ENCODE data around the gene BANF2. TPM values are rescaled to one million over a fixed set of nuclear protein-coding genes. Genes with fewer than 3 reads are reported as not detected.

BANF2 gene
- total and polyA plus RNA-seq, 2 of the 13 experiments (the other 11 are each of a cell fraction or from before 2014, with no cell fraction given) = 0.35 TPM; not detected in 1

DNA sequence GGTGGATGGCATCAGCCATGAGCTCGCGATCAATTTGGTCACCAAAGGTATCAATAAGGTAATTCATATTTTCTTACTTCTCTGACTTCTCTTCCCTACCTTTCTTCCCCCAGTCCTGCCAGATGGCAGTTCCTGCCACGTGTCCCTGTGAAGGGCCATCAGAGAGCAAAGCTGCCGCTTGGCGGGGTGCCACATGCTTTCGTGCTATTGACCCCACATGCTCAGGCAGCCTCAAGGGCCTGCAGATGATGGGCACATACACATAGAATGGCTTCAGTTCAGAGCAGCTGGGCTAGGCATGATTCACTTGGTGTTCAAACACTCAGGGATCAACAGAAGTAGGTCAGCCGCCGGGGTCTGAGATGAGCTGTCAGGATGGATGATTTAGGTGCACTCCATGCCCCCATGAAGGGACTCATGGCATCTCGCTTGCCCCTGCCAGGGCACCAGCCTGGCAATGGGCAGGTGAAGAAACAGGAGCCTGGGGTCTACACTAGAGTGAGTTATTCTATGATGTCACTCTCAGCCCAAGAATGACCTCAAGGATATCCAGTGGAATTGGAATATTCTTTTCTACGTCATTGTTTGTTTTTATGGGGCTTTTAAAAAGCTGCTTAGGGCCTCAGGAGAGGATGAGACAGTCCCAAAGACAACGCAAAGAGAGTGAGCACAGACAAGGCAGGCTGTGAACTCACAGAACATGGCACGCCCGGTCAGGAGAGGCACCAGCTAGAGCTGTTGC lies 25.5 kb downstream of the BANF2 start (continued):
- TF ChIP-seq KAT8 (CRISPR knock-in tag; IDR thresholded peaks at IDR 0.05) = no peak
- TF ChIP-seq, protein P1, sequence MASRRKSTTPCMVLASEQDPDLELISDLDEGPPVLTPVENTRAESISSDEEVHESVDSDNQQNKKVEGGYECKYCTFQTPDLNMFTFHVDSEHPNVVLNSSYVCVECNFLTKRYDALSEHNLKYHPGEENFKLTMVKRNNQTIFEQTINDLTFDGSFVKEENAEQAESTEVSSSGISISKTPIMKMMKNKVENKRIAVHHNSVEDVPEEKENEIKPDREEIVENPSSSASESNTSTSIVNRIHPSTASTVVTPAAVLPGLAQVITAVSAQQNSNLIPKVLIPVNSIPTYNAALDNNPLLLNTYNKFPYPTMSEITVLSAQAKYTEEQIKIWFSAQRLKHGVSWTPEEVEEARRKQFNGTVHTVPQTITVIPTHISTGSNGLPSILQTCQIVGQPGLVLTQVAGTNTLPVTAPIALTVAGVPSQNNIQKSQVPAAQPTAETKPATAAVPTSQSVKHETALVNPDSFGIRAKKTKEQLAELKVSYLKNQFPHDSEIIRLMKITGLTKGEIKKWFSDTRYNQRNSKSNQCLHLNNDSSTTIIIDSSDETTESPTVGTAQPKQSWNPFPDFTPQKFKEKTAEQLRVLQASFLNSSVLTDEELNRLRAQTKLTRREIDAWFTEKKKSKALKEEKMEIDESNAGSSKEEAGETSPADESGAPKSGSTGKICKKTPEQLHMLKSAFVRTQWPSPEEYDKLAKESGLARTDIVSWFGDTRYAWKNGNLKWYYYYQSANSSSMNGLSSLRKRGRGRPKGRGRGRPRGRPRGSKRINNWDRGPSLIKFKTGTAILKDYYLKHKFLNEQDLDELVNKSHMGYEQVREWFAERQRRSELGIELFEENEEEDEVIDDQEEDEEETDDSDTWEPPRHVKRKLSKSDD (CRISPR knock-in tag; IDR thresholded peaks at IDR 0.05; ENCODE audit: low read depth) = no peak
- TF ChIP-seq ELF3 (CRISPR knock-in tag; IDR thresholded peaks at IDR 0.05) = no peak
- TF ChIP-seq ZNF180 (CRISPR knock-in tag; IDR thresholded peaks at IDR 0.05; ENCODE audit: borderline replicate concordance, low read depth) = no peak
- TF ChIP-seq RBAK (CRISPR knock-in tag; IDR thresholded peaks at IDR 0.05) = no peak
- no peak for TF ChIP-seq ZNF251 (CRISPR knock-in tag; IDR thresholded peaks at IDR 0.05)
- TF ChIP-seq, protein P2, sequence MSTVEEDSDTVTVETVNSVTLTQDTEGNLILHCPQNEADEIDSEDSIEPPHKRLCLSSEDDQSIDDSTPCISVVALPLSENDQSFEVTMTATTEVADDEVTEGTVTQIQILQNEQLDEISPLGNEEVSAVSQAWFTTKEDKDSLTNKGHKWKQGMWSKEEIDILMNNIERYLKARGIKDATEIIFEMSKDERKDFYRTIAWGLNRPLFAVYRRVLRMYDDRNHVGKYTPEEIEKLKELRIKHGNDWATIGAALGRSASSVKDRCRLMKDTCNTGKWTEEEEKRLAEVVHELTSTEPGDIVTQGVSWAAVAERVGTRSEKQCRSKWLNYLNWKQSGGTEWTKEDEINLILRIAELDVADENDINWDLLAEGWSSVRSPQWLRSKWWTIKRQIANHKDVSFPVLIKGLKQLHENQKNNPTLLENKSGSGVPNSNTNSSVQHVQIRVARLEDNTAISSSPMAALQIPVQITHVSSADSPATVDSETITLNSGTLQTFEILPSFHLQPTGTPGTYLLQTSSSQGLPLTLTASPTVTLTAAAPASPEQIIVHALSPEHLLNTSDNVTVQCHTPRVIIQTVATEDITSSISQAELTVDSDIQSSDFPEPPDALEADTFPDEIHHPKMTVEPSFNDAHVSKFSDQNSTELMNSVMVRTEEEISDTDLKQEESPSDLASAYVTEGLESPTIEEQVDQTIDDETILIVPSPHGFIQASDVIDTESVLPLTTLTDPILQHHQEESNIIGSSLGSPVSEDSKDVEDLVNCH (CRISPR knock-in tag; IDR thresholded peaks at IDR 0.05) = no peak
- no peak for TF ChIP-seq ZNF562 (CRISPR knock-in tag; IDR thresholded peaks at IDR 0.05; ENCODE audit: borderline replicate concordance)
- no peak for TF ChIP-seq ZNF777 (CRISPR knock-in tag; IDR thresholded peaks at IDR 0.05)
- TF ChIP-seq TIGD3 (CRISPR knock-in tag; IDR thresholded peaks at IDR 0.05; ENCODE audit: borderline replicate concordance) = no peak
- no peak for TF ChIP-seq TRIM22 (IDR thresholded peaks at IDR 0.05)
- no peak for TF ChIP-seq CBX2 (IDR thresholded peaks at IDR 0.05; ENCODE audit: low read depth, low read length)
- no peak for TF ChIP-seq CBX2 (CRISPR knock-in tag; IDR thresholded peaks at IDR 0.05; ENCODE audit: low read depth)
- TF ChIP-seq ZNF160 (CRISPR knock-in tag; IDR thresholded peaks at IDR 0.05) = no peak
- no peak for TF ChIP-seq NFE2L1 (CRISPR knock-in tag; IDR thresholded peaks at IDR 0.05; ENCODE audit: borderline replicate concordance)
- TF ChIP-seq AKAP8 (CRISPR knock-in tag; IDR thresholded peaks at IDR 0.05) = no peak
- TF ChIP-seq ZNF552 (CRISPR knock-in tag; IDR thresholded peaks at IDR 0.05; ENCODE audit: borderline replicate concordance) = no peak
- TF ChIP-seq ZNF331 (CRISPR knock-in tag; IDR thresholded peaks at IDR 0.05) = no peak
- TF ChIP-seq, protein P3, sequence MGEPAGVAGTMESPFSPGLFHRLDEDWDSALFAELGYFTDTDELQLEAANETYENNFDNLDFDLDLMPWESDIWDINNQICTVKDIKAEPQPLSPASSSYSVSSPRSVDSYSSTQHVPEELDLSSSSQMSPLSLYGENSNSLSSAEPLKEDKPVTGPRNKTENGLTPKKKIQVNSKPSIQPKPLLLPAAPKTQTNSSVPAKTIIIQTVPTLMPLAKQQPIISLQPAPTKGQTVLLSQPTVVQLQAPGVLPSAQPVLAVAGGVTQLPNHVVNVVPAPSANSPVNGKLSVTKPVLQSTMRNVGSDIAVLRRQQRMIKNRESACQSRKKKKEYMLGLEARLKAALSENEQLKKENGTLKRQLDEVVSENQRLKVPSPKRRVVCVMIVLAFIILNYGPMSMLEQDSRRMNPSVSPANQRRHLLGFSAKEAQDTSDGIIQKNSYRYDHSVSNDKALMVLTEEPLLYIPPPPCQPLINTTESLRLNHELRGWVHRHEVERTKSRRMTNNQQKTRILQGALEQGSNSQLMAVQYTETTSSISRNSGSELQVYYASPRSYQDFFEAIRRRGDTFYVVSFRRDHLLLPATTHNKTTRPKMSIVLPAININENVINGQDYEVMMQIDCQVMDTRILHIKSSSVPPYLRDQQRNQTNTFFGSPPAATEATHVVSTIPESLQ (CRISPR knock-in tag; conservative IDR thresholded peaks at IDR 0.05) = no peak
- TF ChIP-seq MIER2 (CRISPR knock-in tag; IDR thresholded peaks at IDR 0.05) = no peak

Measured in HepG2 (cell line).